HepG2 (cell line): ENCODE data around the gene PPP1R1B. TPM values are rescaled to one million over a fixed set of nuclear protein-coding genes. Genes with fewer than 3 reads are reported as not detected.

ENCODE experiments used
- ARNT2 ChIP-seq: sonication (generic); formaldehyde crosslinking; IDR thresholded peaks from 2 replicates; pipeline ENCODE4 v1.8.0; 2022; ENCODE audit warnings: mild to moderate bottlenecking, low read depth, missing genetic modification reagents, moderate library complexity
- ATF5 ChIP-seq: sonication (generic); formaldehyde crosslinking; IDR thresholded peaks from 2 replicates; pipeline ENCODE4 v1.4.0; 2020; ENCODE audit warnings: mild to moderate bottlenecking, low read depth, missing genetic modification reagents
- DMAP1 ChIP-seq: IDR thresholded peaks from 2 replicates; pipeline ENCODE4 v1.6.1; 2016
- FOXM1 ChIP-seq: sonication (generic); formaldehyde crosslinking; IDR thresholded peaks from 2 replicates; pipeline ENCODE4 v1.5.0; 2020; ENCODE audit warnings: missing genetic modification reagents
- HMG20B ChIP-seq: conservative IDR thresholded peaks from 2 replicates; pipeline ENCODE4 v1.6.1; 2016; ENCODE audit warnings: missing genetic modification reagents, missing compliant biosample characterization
- HNF4G ChIP-seq, 2 experiments: sonication (generic) in 1 of 2; formaldehyde crosslinking in 1 of 2; IDR thresholded peaks; 2 replicates each; pipeline versions ENCODE4 v1.4.0 to v1.6.1; 2011 to 2020; ENCODE audit warnings: borderline replicate concordance in 2 of 2, low read depth in 2 of 2, mild to moderate bottlenecking in 2 of 2, low read length in 1 of 2, missing genetic modification reagents in 1 of 2, moderate library complexity in 1 of 2
- KAT8 ChIP-seq: IDR thresholded peaks from 2 replicates; pipeline ENCODE4 v1.6.1; 2016; ENCODE audit warnings: missing genetic modification reagents, missing compliant biosample characterization
- KLF9 ChIP-seq: IDR thresholded peaks from 2 replicates; pipeline ENCODE4 v1.6.1; 2016; ENCODE audit warnings: low read depth
- NKX3-1 ChIP-seq: sonication (generic); formaldehyde crosslinking; IDR thresholded peaks from 2 replicates; pipeline ENCODE4 v1.5.0; 2020; ENCODE audit warnings: missing genetic modification reagents
- RXRA ChIP-seq: sonication (generic); formaldehyde crosslinking; IDR thresholded peaks from 2 replicates; pipeline ENCODE4 v1.5.1; 2020; ENCODE audit warnings: missing genetic modification reagents
- SRY ChIP-seq: sonication (generic); formaldehyde crosslinking; IDR thresholded peaks from 2 replicates; pipeline ENCODE4 v1.8.0; 2022; ENCODE audit warnings: mild to moderate bottlenecking, missing genetic modification reagents
- THAP8 ChIP-seq: sonication (generic); formaldehyde crosslinking; IDR thresholded peaks from 2 replicates; pipeline ENCODE4 v1.5.1; 2020; ENCODE audit warnings: missing genetic modification reagents, mild to moderate bottlenecking, borderline replicate concordance
- TSC22D2 ChIP-seq: sonication (generic); formaldehyde crosslinking; IDR thresholded peaks from 2 replicates; pipeline ENCODE4 v1.5.1; 2020; ENCODE audit warnings: missing genetic modification reagents, mild to moderate bottlenecking, borderline replicate concordance
- ZFP41 ChIP-seq: sonication (generic); formaldehyde crosslinking; IDR thresholded peaks from 2 replicates; pipeline ENCODE4 v1.4.0; 2020; ENCODE audit warnings: mild to moderate bottlenecking, missing genetic modification reagents, borderline replicate concordance
- ZFY ChIP-seq: sonication (generic); formaldehyde crosslinking; IDR thresholded peaks from 2 replicates; pipeline ENCODE4 v1.4.0; 2020; ENCODE audit warnings: missing genetic modification reagents
- ZHX1 ChIP-seq: sonication (generic); formaldehyde crosslinking; IDR thresholded peaks from 2 replicates; pipeline ENCODE4 v1.8.1; 2022; ENCODE audit warnings: low read depth, mild to moderate bottlenecking, missing genetic modification reagents
- ZNF225 ChIP-seq: sonication (generic); formaldehyde crosslinking; IDR thresholded peaks from 2 replicates; pipeline ENCODE4 v1.4.0; 2020; ENCODE audit warnings: mild to moderate bottlenecking, missing genetic modification reagents
- ZNF331 ChIP-seq: sonication (generic); formaldehyde crosslinking; IDR thresholded peaks from 2 replicates; pipeline ENCODE4 v1.4.0; 2020; ENCODE audit warnings: missing genetic modification reagents
- ZNF451 ChIP-seq: sonication (generic); formaldehyde crosslinking; IDR thresholded peaks from 2 replicates; pipeline ENCODE4 v1.5.0; 2020; ENCODE audit warnings: mild to moderate bottlenecking, missing genetic modification reagents
- ZNF546 ChIP-seq: sonication (generic); formaldehyde crosslinking; conservative IDR thresholded peaks from 2 replicates; pipeline ENCODE4 v1.8.1; 2023; ENCODE audit warnings: mild to moderate bottlenecking, missing genetic modification reagents
- ZNF629 ChIP-seq: sonication (generic); formaldehyde crosslinking; conservative IDR thresholded peaks from 2 replicates; pipeline ENCODE4 v1.5.0; 2020; ENCODE audit warnings: missing genetic modification reagents
- ZNF781 ChIP-seq: sonication (generic); formaldehyde crosslinking; IDR thresholded peaks from 2 replicates; pipeline ENCODE4 v1.5.1; 2020; ENCODE audit warnings: borderline replicate concordance, mild to moderate bottlenecking, missing genetic modification reagents; ENCODE audit errors: not compliant biosample characterization
- ZNF784 ChIP-seq: sonication (generic); formaldehyde crosslinking; IDR thresholded peaks from 2 replicates; pipeline ENCODE4 v1.5.1; 2020; ENCODE audit warnings: missing genetic modification reagents, mild to moderate bottlenecking, borderline replicate concordance
- ZNF792 ChIP-seq: IDR thresholded peaks from 2 replicates; pipeline ENCODE4 v1.6.1; 2016
- ZNF883 ChIP-seq: sonication (generic); formaldehyde crosslinking; IDR thresholded peaks from 2 replicates; pipeline ENCODE4 v1.5.1; 2020; ENCODE audit warnings: mild to moderate bottlenecking, missing genetic modification reagents; ENCODE audit errors: not compliant biosample characterization
- polyA plus RNA-seq, 8 experiments: library from polyadenylated mRNA; depleted of rRNA in 3 of 8; stranded (reverse) in 7 of 8; unstranded in 1 of 8; fragments of >200 nt; fragmentation: Illumina TruSeq in 4 of 8; extraction: Trizol in 4 of 8; gene quantifications; 2 replicates each; pipeline versions ENCODE4 v1.2.1 to v1.2.3, GENCODE V29; 2011 to 2016; ENCODE audit warnings: low read depth in 4 of 8, missing spikeins in 1 of 8, mixed read lengths in 1 of 8; ENCODE audit not compliant: insufficient read depth in 1 of 8
- total RNA-seq, 5 experiments: library from RNA; depleted of rRNA; stranded (reverse); fragments of >200 nt; fragmentation: Illumina TruSeq; extraction: Trizol; gene quantifications; 2 replicates each; pipeline ENCODE4 v1.2.3, GENCODE V29; 2016; ENCODE audit warnings: low read depth in 1 of 5

The PPP1R1B gene
- total and polyA plus RNA-seq, 2 of the 13 experiments (the other 11 are each of a cell fraction or from before 2014, with no cell fraction given): 0.08 TPM; not detected in 1

GRCh38 chr17:39591958-39592954, 34.5 kb upstream of the PPP1R1B start (continued):
- TF ChIP-seq ZHX1 (CRISPR knock-in tag): no peak
- TF ChIP-seq SRY: peak; percentile 59; the same call in 1 of the 2 replicates
- no peak for TF ChIP-seq ZFP41 (CRISPR knock-in tag)
- 0 out of 2 replicates have a peak, but pooled peaks have one; percentile 39 for TF ChIP-seq KAT8 (CRISPR knock-in tag)
- no peak for TF ChIP-seq ZNF784 (CRISPR knock-in tag)
- TF ChIP-seq NKX3-1 (CRISPR knock-in tag): 0 out of 2 replicates have a peak, but pooled peaks have one; percentile 54
- TF ChIP-seq ZNF451: no peak
- TF ChIP-seq ZNF225: no peak
- no peak for TF ChIP-seq FOXM1 (CRISPR knock-in tag)
- TF ChIP-seq KLF9: 0 out of 2 replicates have a peak, but pooled peaks have one; percentile 51
- TF ChIP-seq ZNF781 (CRISPR knock-in tag): peak; percentile 16
- TF ChIP-seq ZNF883 (CRISPR knock-in tag): peak; percentile 60
- no peak for TF ChIP-seq DMAP1 (CRISPR knock-in tag)
- TF ChIP-seq ATF5 (CRISPR knock-in tag): no peak
- peak; percentile 85; the same call in 1 of the 2 replicates for TF ChIP-seq TSC22D2 (CRISPR knock-in tag)
- TF ChIP-seq HMG20B: 0 out of 2 replicates have a peak, but pooled peaks have one; percentile 39
- no peak for TF ChIP-seq ZNF546 (CRISPR knock-in tag)
- no peak for TF ChIP-seq HNF4G (IDR thresholded peaks at IDR 0.05; ENCODE audit: borderline replicate concordance, low read depth, low read length)
- no peak for TF ChIP-seq HNF4G (CRISPR knock-in tag; IDR thresholded peaks at IDR 0.05; ENCODE audit: borderline replicate concordance, low read depth)
- 0 out of 2 replicates have a peak, but pooled peaks have one; percentile 26 for TF ChIP-seq ZFY (CRISPR knock-in tag)
- TF ChIP-seq ZNF331: peak; percentile 80
- TF ChIP-seq RXRA (CRISPR knock-in tag): no peak
- TF ChIP-seq ZNF629 (CRISPR knock-in tag): no peak
- TF ChIP-seq ZNF792 (CRISPR knock-in tag): peak; percentile 94
- TF ChIP-seq ARNT2 (CRISPR knock-in tag): peak; percentile 70; the same call in 1 of the 2 replicates
- TF ChIP-seq THAP8: no peak
